ENCODE measurements around the gene LYPD5. TPM values are rescaled to one million over a fixed set of nuclear protein-coding genes. Genes with fewer than 3 reads are reported as not detected.

Gene LYPD5
- 0.27 to 0.57 TPM (median 0.33 TPM) in 3 replicates for total RNA-seq

- H3K9me3 Mint-ChIP-seq, result no peaks in the 10 kb centered on the region
- peaks cover 70% of the 10 kb centered on the region for H3K27me3 Mint-ChIP-seq (ENCODE audit: low read depth)
- no peak within 1 kb of the TSS for H3K4me3 Mint-ChIP-seq
- H3K4me1 Mint-ChIP-seq, result peaks cover 3% of the 10 kb centered on the region
- no peak for TF ChIP-seq CTCF (IDR thresholded peaks at IDR 0.05; ENCODE audit: unreplicated experiment)
- no peaks in the 10 kb centered on the region for H3K36me3 Mint-ChIP-seq
- DNase-seq (ENCODE audit: low spot score in 2 of 2, unreplicated experiment in 2 of 2), result no peak
- H3K27ac Mint-ChIP-seq, result no peak within 1 kb of the TSS
Observed at GRCh38 chr19:43802216-43802951, at the start of gene LYPD5. LYPD5 (minus strand) TSS chr19:43802447; CDS start chr19:43802380, 67 bp downstream.

GRCh38 chr19:43848821-43849220 is 46.6 kb upstream of the LYPD5 start:
- H3K36me3 Mint-ChIP-seq, result peaks cover 74% of the 10 kb centered on the region
- no peak for DNase-seq (ENCODE audit: low spot score in 2 of 2, unreplicated experiment in 2 of 2)
- H3K27ac Mint-ChIP-seq, result no peak overlapping the region
- H3K4me3 Mint-ChIP-seq, result no peak overlapping the region
- H3K27me3 Mint-ChIP-seq (ENCODE audit: low read depth), result no peaks in the 10 kb centered on the region
- no peaks in the 10 kb centered on the region for H3K4me1 Mint-ChIP-seq
- TF ChIP-seq CTCF (IDR thresholded peaks at IDR 0.05; ENCODE audit: unreplicated experiment), result no peak
- H3K9me3 Mint-ChIP-seq, result peaks cover 66% of the 10 kb centered on the region

- Mint-ChIP-seq H3K36me3 (peaks cover 79% of the 10 kb centered on the region), H3K4me1 (no peaks in the 10 kb centered on the region), H3K27ac (no peak overlapping the region), H3K27me3 (ENCODE audit: low read depth) (no peaks in the 10 kb centered on the region), H3K9me3 (peaks cover 65% of the 10 kb centered on the region), H3K4me3 (no peak overlapping the region)
- no peak for DNase-seq (ENCODE audit: low spot score in 2 of 2, unreplicated experiment in 2 of 2)
- no peak for TF ChIP-seq CTCF (IDR thresholded peaks at IDR 0.05; ENCODE audit: unreplicated experiment)
Observed at GRCh38 chr19:43847884-43848283, 45.6 kb upstream of the LYPD5 start.

- H3K27ac Mint-ChIP-seq, result no peak overlapping the region
- TF ChIP-seq CTCF (IDR thresholded peaks at IDR 0.05; ENCODE audit: unreplicated experiment), result no peak
- peaks cover 63% of the 10 kb centered on the region for H3K9me3 Mint-ChIP-seq
- H3K27me3 Mint-ChIP-seq (ENCODE audit: low read depth), result no peaks in the 10 kb centered on the region
- H3K4me3 Mint-ChIP-seq, result no peak overlapping the region
- DNase-seq (ENCODE audit: low spot score in 2 of 2, unreplicated experiment in 2 of 2), result no peak
- no peaks in the 10 kb centered on the region for H3K4me1 Mint-ChIP-seq
- H3K36me3 Mint-ChIP-seq, result peaks cover 78% of the 10 kb centered on the region
Observed at GRCh38 chr19:43847246-43847645, 45.0 kb upstream of the LYPD5 start.

- Mint-ChIP-seq H3K27ac (no peak overlapping the region), H3K36me3 (peaks cover 84% of the 10 kb centered on the region), H3K4me1 (no peaks in the 10 kb centered on the region), H3K9me3 (peaks cover 61% of the 10 kb centered on the region), H3K4me3 (no peak overlapping the region), H3K27me3 (ENCODE audit: low read depth) (no peaks in the 10 kb centered on the region)
- no peak for TF ChIP-seq CTCF (IDR thresholded peaks at IDR 0.05; ENCODE audit: unreplicated experiment)
- no peak for DNase-seq (ENCODE audit: low spot score in 2 of 2, unreplicated experiment in 2 of 2)
Observed at GRCh38 chr19:43842007-43842406, 39.8 kb upstream of the LYPD5 start.
